Measurements from ENCODE around the gene HRK. TPM values are rescaled to one million over a fixed set of nuclear protein-coding genes. Genes with fewer than 3 reads are reported as not detected.
A peak's percentile ranks its signal among the peaks of the same experiment; 100 is the strongest.

HRK gene
- total and polyA plus RNA-seq, 7 experiments from 2014 or later, result 1.1 TPM; not detected in 6

DNA sequence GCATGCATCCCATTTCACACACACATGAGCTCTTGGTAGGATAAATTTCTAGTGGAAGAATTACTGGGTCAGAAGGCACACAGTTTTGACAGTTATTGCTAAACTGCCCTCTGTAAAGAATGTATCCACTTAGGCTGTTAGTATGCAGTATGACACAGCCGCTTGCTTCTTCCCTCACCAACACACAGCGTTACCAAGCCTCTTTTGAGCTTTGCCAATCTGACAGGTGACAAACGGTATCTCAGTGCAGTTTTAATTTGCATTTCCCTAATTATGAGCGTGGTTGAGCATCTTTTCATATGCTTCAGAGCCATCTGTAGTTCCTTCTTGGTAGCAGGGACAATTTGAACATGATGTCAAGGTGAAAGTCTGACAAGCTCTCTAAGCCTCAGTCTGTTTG, 42.9 kb downstream of the HRK start:
- Histone ChIP-seq H3K9me3 (ENCODE audit: control insufficient read depth in 2 of 3, low read length in 3 of 3) (no peaks in the 10 kb centered on the region), H3K27me3 (ENCODE audit: control insufficient read depth in 2 of 2, insufficient read depth in 2 of 2, low read length in 2 of 2) (no peaks in the 10 kb centered on the region), H3K36me3 (ENCODE audit: control insufficient read depth in 2 of 3, insufficient read depth in 3 of 3, low read length in 3 of 3) (peaks cover 0 to 7% (median 0%) of the 10 kb centered on the region in 3 experiments), H3K4me1 (ENCODE audit: control insufficient read depth in 2 of 2, insufficient read depth in 2 of 2, low read length in 2 of 2) (no peaks in the 10 kb centered on the region), H3K27ac (ENCODE audit: low read depth, low read length) (no peak overlapping the region), H3K4me3 (ENCODE audit: low read length) (no peak overlapping the region)
- peaks cover 3 to 36% (median 18%) of the 10 kb centered on the region in 5 donors for H3K36me3 Mint-ChIP-seq
- intact Hi-C loops (cut with micrococcal nuclease), result no loop called here
- CTCF ChIA-PET, result interaction anchor here (0.6 kb wide), 1 partner anchor 251 kb away, joined by 3 read pairs; no protein-coding TSS in a partner anchor
- H3K27ac Mint-ChIP-seq, result no peak overlapping the region
- peaks cover 0 to 6% (median 0%) of the 10 kb centered on the region in 11 donors for H3K9me3 Mint-ChIP-seq
- no peaks in the 10 kb centered on the region for H3K27me3 Mint-ChIP-seq
- H3K4me1 Mint-ChIP-seq, result peaks cover 0 to 2% (median 0%) of the 10 kb centered on the region in 7 donors
- no peak overlapping the region for H3K4me3 Mint-ChIP-seq
- DNase-seq (no peak), ATAC-seq (no peak)
- POLR2A ChIA-PET, result no interaction called here

GRCh38 chr12:116837097-116837496, 44.1 kb downstream of the HRK start:
- DNase-seq (no peak), ATAC-seq (no peak)
- Mint-ChIP-seq H3K4me1 (peaks cover 0 to 2% (median 0%) of the 10 kb centered on the region in 7 donors), H3K9me3 (peaks cover 0 to 6% (median 0%) of the 10 kb centered on the region in 11 donors), H3K36me3 (peaks cover 3 to 36% (median 18%) of the 10 kb centered on the region in 5 donors), H3K27ac (no peak overlapping the region), H3K4me3 (no peak overlapping the region), H3K27me3 (no peaks in the 10 kb centered on the region)
- CTCF ChIA-PET, result no interaction called here
- no peaks in the 10 kb centered on the region for H3K4me1 ChIP-seq (ENCODE audit: control insufficient read depth in 2 of 2, insufficient read depth in 2 of 2, low read length in 2 of 2)
- POLR2A ChIA-PET, result no interaction called here
- H3K36me3 ChIP-seq (ENCODE audit: control insufficient read depth in 2 of 3, insufficient read depth in 3 of 3, low read length in 3 of 3), result peaks cover 0 to 7% (median 0%) of the 10 kb centered on the region in 3 experiments
- H3K4me3 ChIP-seq (ENCODE audit: low read length), result no peak overlapping the region
- H3K27ac ChIP-seq (ENCODE audit: low read depth, low read length), result no peak overlapping the region
- H3K9me3 ChIP-seq (ENCODE audit: control insufficient read depth in 2 of 3, low read length in 3 of 3), result no peaks in the 10 kb centered on the region
- intact Hi-C loops (cut with micrococcal nuclease), result no loop called here
- H3K27me3 ChIP-seq (ENCODE audit: control insufficient read depth in 2 of 2, insufficient read depth in 2 of 2, low read length in 2 of 2), result no peaks in the 10 kb centered on the region

GRCh38 chr12:116835484-116835883, 45.8 kb downstream of the HRK start:
- ATAC-seq, result no peak
- Histone ChIP-seq H3K36me3 (ENCODE audit: control insufficient read depth in 2 of 3, insufficient read depth in 3 of 3, low read length in 3 of 3) (peaks cover 0 to 7% (median 0%) of the 10 kb centered on the region in 3 experiments), H3K27ac (ENCODE audit: low read depth, low read length) (no peak overlapping the region), H3K9me3 (ENCODE audit: control insufficient read depth in 2 of 3, low read length in 3 of 3) (no peaks in the 10 kb centered on the region), H3K27me3 (ENCODE audit: control insufficient read depth in 2 of 2, insufficient read depth in 2 of 2, low read length in 2 of 2) (no peaks in the 10 kb centered on the region), H3K4me1 (ENCODE audit: control insufficient read depth in 2 of 2, insufficient read depth in 2 of 2, low read length in 2 of 2) (no peaks in the 10 kb centered on the region), H3K4me3 (ENCODE audit: low read length) (no peak overlapping the region)
- ChIA-PET POLR2A (no interaction called here), CTCF (no interaction called here)
- H3K27ac Mint-ChIP-seq, result no peak overlapping the region
- no peak for DNase-seq
- H3K9me3 Mint-ChIP-seq, result peaks cover 0 to 6% (median 0%) of the 10 kb centered on the region in 11 donors
- H3K27me3 Mint-ChIP-seq, result no peaks in the 10 kb centered on the region
- H3K4me1 Mint-ChIP-seq, result peaks cover 0 to 2% (median 0%) of the 10 kb centered on the region in 7 donors
- peaks cover 3 to 32% (median 18%) of the 10 kb centered on the region in 5 donors for H3K36me3 Mint-ChIP-seq
- no peak overlapping the region for H3K4me3 Mint-ChIP-seq
- intact Hi-C loops (cut with micrococcal nuclease), result no loop called here

DNA sequence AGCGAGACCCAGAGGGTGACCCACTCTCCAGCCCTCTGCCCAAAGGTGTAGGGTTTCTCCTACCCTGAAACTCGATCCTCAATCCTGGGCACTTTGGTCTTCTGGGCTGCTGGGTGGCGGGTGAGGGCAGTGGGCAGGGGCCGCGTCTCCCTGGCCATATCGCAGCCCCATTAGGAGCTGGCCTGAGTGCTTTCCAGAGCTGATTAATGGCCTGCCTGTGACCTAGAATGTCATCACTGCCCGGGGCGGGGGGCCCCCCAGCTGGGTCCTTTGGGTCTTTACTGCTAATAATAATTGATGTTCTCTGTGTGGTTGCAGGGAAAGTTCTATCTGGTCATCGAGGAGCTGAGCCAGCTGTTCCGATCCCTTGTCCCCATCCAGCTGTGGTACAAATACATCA, 47.8 kb downstream of the HRK start:
- H3K9me3 Mint-ChIP-seq, result peaks cover 0 to 6% (median 0%) of the 10 kb centered on the region in 11 donors
- Histone ChIP-seq H3K27me3 (ENCODE audit: control insufficient read depth in 2 of 2, insufficient read depth in 2 of 2, low read length in 2 of 2) (no peaks in the 10 kb centered on the region), H3K27ac (ENCODE audit: low read depth, low read length) (no peak overlapping the region), H3K4me3 (ENCODE audit: low read length) (no peak overlapping the region), H3K36me3 (ENCODE audit: control insufficient read depth in 2 of 3, insufficient read depth in 3 of 3, low read length in 3 of 3) (peaks cover 0 to 7% (median 0%) of the 10 kb centered on the region in 3 experiments), H3K4me1 (ENCODE audit: control insufficient read depth in 2 of 2, insufficient read depth in 2 of 2, low read length in 2 of 2) (no peaks in the 10 kb centered on the region), H3K9me3 (ENCODE audit: control insufficient read depth in 2 of 3, low read length in 3 of 3) (no peaks in the 10 kb centered on the region)
- POLR2A ChIA-PET, result no interaction called here
- DNase-seq (no peak), ATAC-seq (no peak)
- no peak overlapping the region for H3K4me3 Mint-ChIP-seq
- CTCF ChIA-PET, result no interaction called here
- intact Hi-C loops (cut with micrococcal nuclease), result no loop called here
- H3K27ac Mint-ChIP-seq, result no peak overlapping the region
- H3K36me3 Mint-ChIP-seq, result peaks cover 3 to 31% (median 18%) of the 10 kb centered on the region in 5 donors
- H3K27me3 Mint-ChIP-seq, result no peaks in the 10 kb centered on the region
- H3K4me1 Mint-ChIP-seq, result peaks cover 0 to 2% (median 0%) of the 10 kb centered on the region in 7 donors

DNA sequence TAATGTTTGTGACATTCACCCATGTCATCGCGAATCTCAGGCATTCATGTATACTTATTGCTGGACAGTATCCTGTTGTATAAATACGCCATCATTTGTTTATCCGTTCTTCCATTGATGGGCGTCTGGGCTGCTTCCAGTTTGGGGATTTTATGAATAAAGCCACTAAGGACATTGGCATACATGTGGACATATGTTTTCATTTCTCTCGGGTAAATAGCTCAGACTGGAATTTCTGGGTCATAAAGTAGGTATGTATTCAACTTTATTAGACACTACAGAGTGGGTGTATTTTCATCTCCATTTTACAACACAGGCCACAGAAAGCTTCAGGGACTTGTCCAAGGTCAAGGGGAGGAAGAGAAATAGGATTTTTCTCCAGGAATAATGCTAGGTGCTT, 48.9 kb downstream of the HRK start:
- ChIA-PET CTCF (no interaction called here), POLR2A (no interaction called here)
- Histone ChIP-seq H3K4me1 (ENCODE audit: control insufficient read depth in 2 of 2, insufficient read depth in 2 of 2, low read length in 2 of 2) (no peaks in the 10 kb centered on the region), H3K4me3 (ENCODE audit: low read length) (no peak overlapping the region), H3K36me3 (ENCODE audit: control insufficient read depth in 2 of 3, insufficient read depth in 3 of 3, low read length in 3 of 3) (peaks cover 0 to 7% (median 0%) of the 10 kb centered on the region in 3 experiments), H3K27me3 (ENCODE audit: control insufficient read depth in 2 of 2, insufficient read depth in 2 of 2, low read length in 2 of 2) (no peaks in the 10 kb centered on the region), H3K27ac (ENCODE audit: low read depth, low read length) (no peak overlapping the region), H3K9me3 (ENCODE audit: control insufficient read depth in 2 of 3, low read length in 3 of 3) (no peaks in the 10 kb centered on the region)
- ATAC-seq, result no peak
- intact Hi-C loops (cut with micrococcal nuclease), result no loop called here
- Mint-ChIP-seq H3K27me3 (no peaks in the 10 kb centered on the region), H3K36me3 (peaks cover 3 to 26% (median 17%) of the 10 kb centered on the region in 5 donors), H3K4me3 (no peak overlapping the region), H3K9me3 (peaks cover 0 to 5% (median 0%) of the 10 kb centered on the region in 11 donors), H3K4me1 (peaks cover 0 to 2% (median 0%) of the 10 kb centered on the region in 7 donors), H3K27ac (no peak overlapping the region)
- no peak for DNase-seq

DNA sequence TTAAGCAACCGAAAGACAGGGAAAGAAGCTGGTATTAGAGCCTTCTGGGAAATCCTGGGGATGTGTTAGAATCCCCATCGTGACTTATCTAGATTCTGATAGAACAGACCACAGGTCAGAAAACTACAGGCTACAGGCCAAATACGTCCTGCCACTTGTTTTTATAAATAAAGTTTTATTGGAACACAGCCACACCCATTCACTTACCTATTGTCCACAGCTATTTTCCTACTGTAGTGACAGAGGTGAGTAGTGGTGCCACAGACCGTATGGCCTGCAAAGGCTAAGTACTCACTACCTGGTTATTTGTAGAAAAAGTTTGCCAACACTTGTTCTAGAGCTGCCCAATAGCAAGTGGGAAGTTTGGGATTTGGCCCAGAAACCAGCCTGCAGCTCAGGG, 53.8 kb downstream of the HRK start:
- Mint-ChIP-seq H3K9me3 (peaks cover 0 to 5% (median 0%) of the 10 kb centered on the region in 11 donors), H3K27ac (no peak overlapping the region), H3K4me1 (no peaks in the 10 kb centered on the region), H3K27me3 (no peaks in the 10 kb centered on the region), H3K4me3 (no peak overlapping the region), H3K36me3 (peaks cover 0 to 21% (median 17%) of the 10 kb centered on the region in 5 donors)
- DNase-seq, result no peak
- H3K4me1 ChIP-seq (ENCODE audit: control insufficient read depth in 2 of 2, insufficient read depth in 2 of 2, low read length in 2 of 2), result no peaks in the 10 kb centered on the region
- ChIA-PET CTCF (no interaction called here), POLR2A (no interaction called here)
- no peak overlapping the region for H3K4me3 ChIP-seq (ENCODE audit: low read length)
- intact Hi-C loops (cut with micrococcal nuclease), result no loop called here
- H3K27me3 ChIP-seq (ENCODE audit: control insufficient read depth in 2 of 2, insufficient read depth in 2 of 2, low read length in 2 of 2), result no peaks in the 10 kb centered on the region
- peaks cover 0 to 6% (median 0%) of the 10 kb centered on the region in 3 experiments for H3K9me3 ChIP-seq (ENCODE audit: control insufficient read depth in 2 of 3, low read length in 3 of 3)
- ATAC-seq, result no peak
- no peak overlapping the region for H3K27ac ChIP-seq (ENCODE audit: low read depth, low read length)
- H3K36me3 ChIP-seq (ENCODE audit: control insufficient read depth in 2 of 3, insufficient read depth in 3 of 3, low read length in 3 of 3), result no peaks in the 10 kb centered on the region

- DNase-seq (no peak), ATAC-seq (no peak)
- ChIA-PET CTCF (no interaction called here), POLR2A (no interaction called here)
- Mint-ChIP-seq H3K4me3 (peak overlapping the region in 1 of 10 donors; percentile 93), H3K4me1 (peaks cover 12 to 31% (median 24%) of the 10 kb centered on the region in 7 donors), H3K36me3 (peaks cover 0 to 13% (median 13%) of the 10 kb centered on the region in 5 donors), H3K27me3 (no peaks in the 10 kb centered on the region), H3K9me3 (peaks cover 0 to 6% (median 2%) of the 10 kb centered on the region in 11 donors), H3K27ac (peak overlapping the region in 2 of 9 donors; percentile 7 to 92)
- Histone ChIP-seq H3K9me3 (ENCODE audit: control insufficient read depth in 2 of 3, low read length in 3 of 3) (peaks cover 0 to 6% (median 0%) of the 10 kb centered on the region in 3 experiments), H3K4me3 (ENCODE audit: low read length) (no peak overlapping the region), H3K27ac (ENCODE audit: low read depth, low read length) (no peak overlapping the region), H3K4me1 (ENCODE audit: control insufficient read depth in 2 of 2, insufficient read depth in 2 of 2, low read length in 2 of 2) (peaks cover 7 to 11% of the 10 kb centered on the region in 2 donors), H3K27me3 (ENCODE audit: control insufficient read depth in 2 of 2, insufficient read depth in 2 of 2, low read length in 2 of 2) (no peaks in the 10 kb centered on the region), H3K36me3 (ENCODE audit: control insufficient read depth in 2 of 3, insufficient read depth in 3 of 3, low read length in 3 of 3) (peaks cover 0 to 3% (median 0%) of the 10 kb centered on the region in 3 experiments)
- intact Hi-C loops (cut with micrococcal nuclease), result no loop called here
These were observed 60.0 kb downstream of the HRK start for GRCh38 chr12:116821291-116821690.

All from naive thymus-derived CD4-positive, alpha-beta T cell (primary cell).